GM23248 (cell line): ENCODE measurements around the gene SOX5.

Experiments
- EZH2 ChIP-seq: fragments of 200-600 bp; sonication (generic); IDR thresholded peaks from 2 replicates; pipeline ENCODE4 v1.6.1; 2018; ENCODE audit warnings: antibody characterized with exemption, mild to moderate bottlenecking; ENCODE audit not compliant: insufficient read depth, poor library complexity, severe bottlenecking
- EZH2phosphoT487 ChIP-seq: fragments of 200-600 bp; sonication (generic); IDR thresholded peaks from 2 replicates; pipeline ENCODE4 v1.6.1; 2018; ENCODE audit warnings: antibody characterized with exemption, moderate library complexity, mild to moderate bottlenecking, low read depth; ENCODE audit not compliant: insufficient read depth

- TF ChIP-seq EZH2: no peak
- no peak for TF ChIP-seq EZH2phosphoT487
These were observed 115.4 kb downstream of the SOX5 start for GRCh38 chr12:23834076-23834475.
